ENCODE data around the gene ACTG1.

Gene ACTG1

DNA sequence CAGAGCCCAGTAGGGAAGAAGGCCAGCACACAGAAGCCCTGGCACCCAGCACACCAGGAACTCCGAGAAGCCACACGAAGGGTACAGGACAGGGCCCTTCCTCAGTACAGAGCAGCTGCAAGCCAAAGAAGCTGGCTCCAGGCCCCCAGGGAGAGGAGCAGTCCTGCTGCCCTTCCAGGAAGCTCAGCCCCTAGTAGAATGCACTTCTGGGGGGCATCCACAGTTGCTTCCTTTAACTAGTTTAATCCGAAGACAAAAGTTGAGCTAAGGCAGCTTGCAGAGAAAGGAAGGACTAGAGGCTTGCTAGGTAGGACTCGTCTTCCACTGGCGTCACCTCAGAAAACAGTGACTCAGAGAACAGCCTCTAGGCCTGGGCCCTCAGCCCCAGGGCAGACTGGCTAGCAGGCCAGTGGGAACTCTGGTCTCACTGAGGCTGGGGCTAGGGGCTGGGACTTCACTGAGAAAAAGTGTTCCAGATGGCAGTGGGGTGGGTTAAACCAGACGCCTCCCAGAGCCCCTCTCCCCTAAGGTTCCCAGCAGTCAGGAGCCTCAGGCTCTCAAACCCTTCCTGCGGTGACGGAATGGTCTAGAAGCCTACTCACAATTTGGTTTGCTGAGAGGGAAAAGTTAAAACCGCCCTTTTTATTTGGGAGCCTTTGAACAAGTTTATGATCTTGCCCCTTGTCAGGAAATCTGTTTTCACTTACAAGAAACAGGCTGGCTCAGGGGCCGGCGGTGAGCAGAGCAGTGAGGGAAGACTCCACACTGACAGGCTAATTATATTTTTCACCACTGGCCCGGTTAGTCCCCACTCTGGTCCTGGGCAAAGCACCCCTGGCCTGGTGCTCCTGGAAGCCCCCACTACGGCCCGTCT lies 41.4 kb downstream of the ACTG1 start:
- Histone ChIP-seq H3K79me2 (no peaks in the 10 kb centered on the region), H3K4me1 (no peaks in the 10 kb centered on the region), H3K4me3 (ENCODE audit: low read depth, low read length) (no peak overlapping the region), H3K9me3 (ENCODE audit: control insufficient read depth, low read length) (no peaks in the 10 kb centered on the region), H3K27me3 (ENCODE audit: control insufficient read depth, insufficient read depth, low read length) (no peaks in the 10 kb centered on the region), H2AFZ (no peak overlapping the region), H3K4me2 (ENCODE audit: low read length) (no peak overlapping the region), H3K27ac (no peak overlapping the region), H3K9ac (no peak overlapping the region), H3K36me3 (ENCODE audit: control insufficient read depth, insufficient read depth, low read length) (no peaks in the 10 kb centered on the region)
- TF ChIP-seq, protein P1, sequence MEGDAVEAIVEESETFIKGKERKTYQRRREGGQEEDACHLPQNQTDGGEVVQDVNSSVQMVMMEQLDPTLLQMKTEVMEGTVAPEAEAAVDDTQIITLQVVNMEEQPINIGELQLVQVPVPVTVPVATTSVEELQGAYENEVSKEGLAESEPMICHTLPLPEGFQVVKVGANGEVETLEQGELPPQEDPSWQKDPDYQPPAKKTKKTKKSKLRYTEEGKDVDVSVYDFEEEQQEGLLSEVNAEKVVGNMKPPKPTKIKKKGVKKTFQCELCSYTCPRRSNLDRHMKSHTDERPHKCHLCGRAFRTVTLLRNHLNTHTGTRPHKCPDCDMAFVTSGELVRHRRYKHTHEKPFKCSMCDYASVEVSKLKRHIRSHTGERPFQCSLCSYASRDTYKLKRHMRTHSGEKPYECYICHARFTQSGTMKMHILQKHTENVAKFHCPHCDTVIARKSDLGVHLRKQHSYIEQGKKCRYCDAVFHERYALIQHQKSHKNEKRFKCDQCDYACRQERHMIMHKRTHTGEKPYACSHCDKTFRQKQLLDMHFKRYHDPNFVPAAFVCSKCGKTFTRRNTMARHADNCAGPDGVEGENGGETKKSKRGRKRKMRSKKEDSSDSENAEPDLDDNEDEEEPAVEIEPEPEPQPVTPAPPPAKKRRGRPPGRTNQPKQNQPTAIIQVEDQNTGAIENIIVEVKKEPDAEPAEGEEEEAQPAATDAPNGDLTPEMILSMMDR (IDR thresholded peaks at IDR 0.05), result no peak

DNA sequence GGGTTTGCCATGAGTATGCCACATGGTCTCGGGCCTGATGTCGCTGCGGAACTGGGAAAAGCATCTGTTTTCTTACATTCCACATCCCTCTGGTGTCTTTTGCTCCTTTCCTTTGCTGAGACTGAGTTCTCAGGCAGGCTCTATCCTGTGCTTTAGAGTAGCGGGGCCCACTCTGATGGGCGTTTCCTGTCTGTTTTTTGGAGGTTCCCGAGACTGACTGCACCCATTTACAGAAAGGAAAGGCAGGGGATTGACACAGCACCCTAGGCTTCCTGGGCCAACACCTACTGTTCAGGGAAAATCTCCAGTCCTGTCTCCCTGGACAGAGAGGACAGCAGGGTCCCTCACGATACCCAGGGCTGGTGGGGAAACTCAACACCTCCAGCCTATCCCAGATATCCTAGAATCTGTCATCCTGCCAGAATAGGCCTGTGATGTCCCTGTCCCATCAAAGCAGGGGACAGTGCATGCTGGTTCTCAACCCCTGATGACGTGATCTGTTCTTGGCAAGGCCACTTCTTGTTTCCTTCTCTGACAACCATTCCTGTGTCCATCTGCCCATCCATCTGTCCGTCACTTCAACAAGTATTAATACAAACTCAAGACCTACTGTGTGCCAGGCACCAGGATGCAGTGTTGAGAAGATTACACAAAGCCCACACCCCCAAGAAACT lies 42.2 kb downstream of the ACTG1 start:
- no peak overlapping the region for H2AFZ ChIP-seq
- no peak overlapping the region for H3K4me2 ChIP-seq (ENCODE audit: low read length)
- no peak overlapping the region for H3K27ac ChIP-seq
- no peaks in the 10 kb centered on the region for H3K27me3 ChIP-seq (ENCODE audit: control insufficient read depth, insufficient read depth, low read length)
- H3K79me2 ChIP-seq, result no peaks in the 10 kb centered on the region
- no peaks in the 10 kb centered on the region for H3K4me1 ChIP-seq
- TF ChIP-seq, protein P1 (IDR thresholded peaks at IDR 0.05), result no peak
- no peak overlapping the region for H3K9ac ChIP-seq
- no peaks in the 10 kb centered on the region for H3K9me3 ChIP-seq (ENCODE audit: control insufficient read depth, low read length)
- no peaks in the 10 kb centered on the region for H3K36me3 ChIP-seq (ENCODE audit: control insufficient read depth, insufficient read depth, low read length)
- H3K4me3 ChIP-seq (ENCODE audit: low read depth, low read length), result no peak overlapping the region

DNA sequence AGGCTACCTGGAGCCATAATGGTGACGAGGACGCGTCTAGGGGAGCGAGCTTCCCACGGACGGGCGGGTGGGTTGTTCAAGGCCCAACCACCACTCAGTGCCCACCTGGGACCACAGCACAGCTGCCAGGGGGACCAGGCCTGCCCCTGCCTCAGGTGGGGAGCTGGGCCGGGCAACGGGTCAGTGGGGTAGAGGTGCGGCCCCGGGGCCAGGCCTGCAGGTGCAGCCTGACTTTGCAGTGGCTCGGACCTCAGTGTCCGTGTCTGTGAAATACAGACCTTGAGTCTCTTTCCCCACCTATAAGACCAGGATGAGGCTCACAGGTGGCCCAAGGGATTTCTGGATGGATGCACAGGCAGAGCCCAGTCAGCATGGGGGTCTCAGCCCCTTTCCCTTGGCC lies 43.3 kb downstream of the ACTG1 start:
- Histone ChIP-seq H3K9me3 (ENCODE audit: control insufficient read depth, low read length) (no peaks in the 10 kb centered on the region), H3K4me2 (ENCODE audit: low read length) (no peak overlapping the region), H3K4me1 (no peaks in the 10 kb centered on the region), H3K9ac (no peak overlapping the region), H3K27ac (no peak overlapping the region), H3K4me3 (ENCODE audit: low read depth, low read length) (no peak overlapping the region), H3K79me2 (no peaks in the 10 kb centered on the region), H3K36me3 (ENCODE audit: control insufficient read depth, insufficient read depth, low read length) (no peaks in the 10 kb centered on the region), H2AFZ (no peak overlapping the region), H3K27me3 (ENCODE audit: control insufficient read depth, insufficient read depth, low read length) (no peaks in the 10 kb centered on the region)
- TF ChIP-seq, protein P1 (IDR thresholded peaks at IDR 0.05), result no peak

DNA sequence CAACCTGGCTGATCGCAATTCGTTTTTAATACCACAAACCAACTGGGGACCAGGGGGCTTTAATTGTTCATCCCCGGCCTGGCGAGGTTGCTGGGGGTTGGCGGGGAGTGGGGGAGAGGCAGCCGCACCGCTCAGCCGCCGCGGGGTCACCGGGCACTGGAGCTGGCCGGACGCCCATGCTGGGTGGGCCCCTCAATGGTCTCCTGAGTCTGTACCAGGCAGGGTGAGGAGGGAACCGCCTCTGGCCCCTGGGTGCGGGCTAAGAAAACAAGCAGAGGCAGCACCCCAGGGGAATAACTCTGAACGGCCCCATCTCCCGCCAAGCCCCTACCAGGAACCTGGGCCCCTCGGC lies 43.9 kb downstream of the ACTG1 start:
- H3K27me3 ChIP-seq (ENCODE audit: control insufficient read depth, insufficient read depth, low read length), result no peaks in the 10 kb centered on the region
- H3K9ac ChIP-seq, result no peak overlapping the region
- no peak overlapping the region for H3K4me3 ChIP-seq (ENCODE audit: low read depth, low read length)
- TF ChIP-seq, protein P1 (IDR thresholded peaks at IDR 0.05), result no peak
- no peak overlapping the region for H3K4me2 ChIP-seq (ENCODE audit: low read length)
- no peaks in the 10 kb centered on the region for H3K4me1 ChIP-seq
- no peaks in the 10 kb centered on the region for H3K9me3 ChIP-seq (ENCODE audit: control insufficient read depth, low read length)
- H3K79me2 ChIP-seq, result no peaks in the 10 kb centered on the region
- H2AFZ ChIP-seq, result no peak overlapping the region
- no peaks in the 10 kb centered on the region for H3K36me3 ChIP-seq (ENCODE audit: control insufficient read depth, insufficient read depth, low read length)
- H3K27ac ChIP-seq, result no peak overlapping the region
